KBM-7 (cell line): ENCODE measurements around the gene CSTF2T.

Experiments
- DNase-seq: peaks from one replicate; pipeline ENCODE4 v3.0.0-alpha.2; 2015
- in situ Hi-C: fragments of 300-500 bp; cut with MboI; formaldehyde crosslinking; loops from 2 replicates; pipeline ENCODE4 v1.14.3; 2020; ENCODE audit warnings: low sequenced_read_pairs, low pct_unique_long_range_greater_than_20kb, mixed read lengths

CSTF2T gene, protein sequence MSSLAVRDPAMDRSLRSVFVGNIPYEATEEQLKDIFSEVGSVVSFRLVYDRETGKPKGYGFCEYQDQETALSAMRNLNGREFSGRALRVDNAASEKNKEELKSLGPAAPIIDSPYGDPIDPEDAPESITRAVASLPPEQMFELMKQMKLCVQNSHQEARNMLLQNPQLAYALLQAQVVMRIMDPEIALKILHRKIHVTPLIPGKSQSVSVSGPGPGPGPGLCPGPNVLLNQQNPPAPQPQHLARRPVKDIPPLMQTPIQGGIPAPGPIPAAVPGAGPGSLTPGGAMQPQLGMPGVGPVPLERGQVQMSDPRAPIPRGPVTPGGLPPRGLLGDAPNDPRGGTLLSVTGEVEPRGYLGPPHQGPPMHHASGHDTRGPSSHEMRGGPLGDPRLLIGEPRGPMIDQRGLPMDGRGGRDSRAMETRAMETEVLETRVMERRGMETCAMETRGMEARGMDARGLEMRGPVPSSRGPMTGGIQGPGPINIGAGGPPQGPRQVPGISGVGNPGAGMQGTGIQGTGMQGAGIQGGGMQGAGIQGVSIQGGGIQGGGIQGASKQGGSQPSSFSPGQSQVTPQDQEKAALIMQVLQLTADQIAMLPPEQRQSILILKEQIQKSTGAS

DNA sequence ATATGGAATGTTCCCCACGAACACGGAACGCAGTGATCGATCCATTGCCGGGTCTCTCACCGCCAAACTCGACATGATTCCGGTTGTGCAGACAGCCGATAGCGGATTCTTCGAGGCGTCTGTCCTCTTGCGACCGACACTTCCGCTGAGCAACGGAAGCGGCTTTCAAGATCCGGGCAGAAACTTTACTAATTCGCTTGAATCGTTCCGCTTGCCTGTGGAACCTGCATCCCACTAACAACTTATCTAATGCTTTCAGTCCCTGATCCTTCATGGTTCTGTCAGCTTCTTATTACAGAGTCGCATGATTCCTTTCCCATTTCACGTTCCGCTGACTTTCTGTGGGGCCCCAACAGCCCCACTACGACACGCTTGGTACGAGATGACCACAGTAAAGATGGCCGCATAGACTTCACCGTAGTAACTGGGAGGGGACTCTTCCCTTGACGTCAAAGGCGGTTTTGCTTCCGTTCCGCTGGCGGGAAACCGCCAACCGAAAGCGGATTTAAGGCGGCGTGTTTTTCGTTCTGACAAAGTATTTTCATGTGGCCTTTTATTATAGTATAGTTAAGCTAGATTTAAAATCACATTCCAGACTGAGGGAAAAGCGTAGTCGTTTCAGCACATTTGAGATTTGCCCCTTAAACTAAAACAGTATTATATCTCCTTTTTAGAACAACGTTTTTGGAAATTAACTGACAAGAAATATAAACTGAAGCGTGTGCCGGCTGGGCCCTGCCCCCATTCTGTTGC is at the start of gene CSTF2T:
TSS of gene CSTF2T (minus strand) at position 121 of the 753 bp plus-strand sequence. CDS start at position 75, 46 bp downstream.
- peak; percentile 89 for DNase-seq
- in situ Hi-C loops, result no loop called here

DNA sequence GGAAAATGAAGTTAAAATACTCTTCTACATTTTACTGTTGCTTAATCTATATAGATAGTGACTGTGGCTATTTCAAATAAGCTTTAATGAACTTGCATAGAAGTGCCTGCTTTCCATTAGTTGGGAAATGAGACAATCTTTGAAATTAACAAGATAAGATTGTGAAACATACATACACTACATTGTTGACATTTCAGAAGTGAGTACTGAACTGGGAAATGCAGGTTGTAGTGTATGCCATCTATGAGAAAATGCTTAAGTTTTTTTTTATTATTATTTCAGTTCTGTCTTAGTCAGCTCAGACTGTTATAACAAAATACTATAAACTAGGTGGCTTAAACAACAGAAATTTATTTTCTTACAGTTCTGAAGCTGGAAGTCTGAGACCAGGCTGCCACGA is 49.6 kb upstream of the CSTF2T start:
- no peak for DNase-seq
- in situ Hi-C loops, result no loop called here

DNA sequence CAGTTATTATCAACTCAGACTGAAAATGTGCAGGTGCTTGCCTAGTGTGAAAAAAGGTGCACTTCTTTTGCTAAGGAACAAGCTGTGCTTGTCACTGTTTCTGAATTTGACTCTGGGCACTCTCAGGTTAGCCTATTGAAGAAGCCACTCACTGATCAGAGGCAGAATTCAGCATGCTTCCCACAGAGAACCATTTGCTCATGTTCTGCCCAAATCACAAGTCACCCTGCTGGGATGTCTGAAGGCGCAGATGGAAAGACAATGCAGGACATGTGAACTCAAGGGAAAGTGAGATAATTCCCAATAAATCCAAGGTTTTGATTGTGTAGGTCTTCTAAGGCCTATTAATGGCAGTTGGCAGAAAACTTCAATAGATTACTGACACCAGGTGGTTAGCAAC is 47.8 kb upstream of the CSTF2T start:
- DNase-seq, result no peak
- in situ Hi-C loops, result no loop called here

DNA sequence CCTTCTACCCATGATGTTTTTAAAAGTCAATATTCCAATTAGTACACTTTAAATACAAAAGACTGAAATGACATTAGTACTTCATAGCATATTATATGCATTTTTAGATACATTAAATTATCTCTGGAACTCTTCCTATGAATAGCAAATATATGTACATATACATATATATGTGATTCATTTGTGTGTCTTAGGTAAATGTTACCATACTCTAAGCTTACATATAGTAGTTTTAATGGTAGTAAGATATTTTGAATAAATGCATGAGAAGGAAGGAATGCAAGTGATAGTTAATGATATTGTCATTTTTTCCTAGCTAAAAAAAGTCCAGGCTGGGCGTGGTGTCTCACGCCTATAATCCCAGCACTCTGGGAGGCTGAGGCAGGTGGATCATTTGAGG is 46.0 kb upstream of the CSTF2T start:
- in situ Hi-C loops, result no loop called here

DNA sequence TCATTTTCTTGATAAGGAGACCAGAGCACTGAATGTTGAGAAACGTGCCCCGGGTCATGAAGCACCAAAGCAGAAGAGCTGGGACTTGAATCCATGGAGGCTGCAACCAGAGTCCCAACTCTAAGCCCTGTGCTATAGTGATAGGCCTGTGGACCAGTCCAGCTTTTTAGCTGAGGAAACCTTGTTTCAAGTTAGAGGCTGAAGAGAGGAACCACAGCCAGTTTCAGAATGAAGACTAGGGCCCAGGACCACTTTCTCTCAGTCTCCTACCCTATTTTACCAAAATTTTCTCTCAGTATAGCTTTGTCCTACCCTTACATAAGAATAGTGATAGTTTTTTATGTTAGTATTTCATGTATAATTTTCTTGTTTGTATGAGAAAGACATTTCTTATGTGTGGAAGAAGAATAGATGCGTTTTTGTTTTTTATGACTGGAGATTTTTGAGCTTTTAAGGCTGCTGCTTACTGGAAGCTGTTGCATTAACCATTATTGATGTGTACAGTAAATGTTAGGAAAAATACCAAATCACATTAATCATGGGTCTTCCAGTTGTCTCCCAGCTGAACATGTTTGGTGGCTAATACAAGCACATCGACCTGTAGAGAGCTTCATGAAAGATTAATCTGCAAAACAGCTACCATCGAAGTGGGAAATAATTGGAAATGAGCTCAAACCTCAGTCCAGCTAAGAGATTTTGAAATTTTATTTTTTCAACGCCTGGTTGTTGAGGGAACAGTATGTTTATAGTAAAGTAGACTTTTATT is 45.0 kb upstream of the CSTF2T start:
- in situ Hi-C loops, result no loop called here
- DNase-seq, result no peak

More for the DNA sequence above, 46.0 kb upstream of the CSTF2T start:
- no peak for DNase-seq

DNA sequence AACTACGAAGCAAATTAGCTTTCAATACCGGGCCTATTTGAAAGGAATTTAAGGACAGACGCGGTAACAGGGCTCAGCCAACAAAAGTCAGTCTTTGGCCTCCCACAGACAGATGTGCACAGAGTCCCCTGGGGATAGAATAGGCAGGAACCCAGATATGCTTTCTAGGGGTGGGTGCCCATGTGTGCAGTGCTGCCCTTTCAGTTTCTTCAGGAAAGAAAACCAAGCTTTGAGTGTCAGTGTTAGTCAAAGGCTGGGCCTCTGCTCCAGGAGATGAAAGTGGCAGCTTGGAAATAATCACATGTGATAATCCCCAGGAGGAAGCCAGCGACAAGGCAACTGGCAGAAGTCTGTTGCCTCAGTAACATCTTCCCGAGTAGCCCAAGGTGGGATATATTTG is 43.8 kb upstream of the CSTF2T start:
- in situ Hi-C loops, result no loop called here
- DNase-seq, result no peak

DNA sequence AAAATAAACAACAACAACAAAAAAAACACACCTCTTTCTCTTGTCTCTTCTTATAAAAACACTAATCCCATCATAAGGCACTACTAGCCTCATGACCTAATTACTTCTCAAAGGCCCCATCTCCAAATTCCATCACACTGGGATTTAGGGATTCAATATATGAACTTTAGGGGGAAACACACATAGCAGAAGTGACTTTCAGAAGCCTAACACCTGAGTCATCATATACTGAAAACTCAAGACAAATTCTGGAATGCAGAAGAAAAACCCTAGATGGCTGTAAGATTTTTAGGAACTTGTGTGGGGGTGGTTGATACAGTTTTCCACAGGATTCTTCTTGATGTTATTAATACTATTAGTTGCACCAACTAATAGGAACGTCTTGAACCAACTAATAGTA is 33.7 kb upstream of the CSTF2T start:
- in situ Hi-C loops, result no loop called here
- DNase-seq, result no peak

DNA sequence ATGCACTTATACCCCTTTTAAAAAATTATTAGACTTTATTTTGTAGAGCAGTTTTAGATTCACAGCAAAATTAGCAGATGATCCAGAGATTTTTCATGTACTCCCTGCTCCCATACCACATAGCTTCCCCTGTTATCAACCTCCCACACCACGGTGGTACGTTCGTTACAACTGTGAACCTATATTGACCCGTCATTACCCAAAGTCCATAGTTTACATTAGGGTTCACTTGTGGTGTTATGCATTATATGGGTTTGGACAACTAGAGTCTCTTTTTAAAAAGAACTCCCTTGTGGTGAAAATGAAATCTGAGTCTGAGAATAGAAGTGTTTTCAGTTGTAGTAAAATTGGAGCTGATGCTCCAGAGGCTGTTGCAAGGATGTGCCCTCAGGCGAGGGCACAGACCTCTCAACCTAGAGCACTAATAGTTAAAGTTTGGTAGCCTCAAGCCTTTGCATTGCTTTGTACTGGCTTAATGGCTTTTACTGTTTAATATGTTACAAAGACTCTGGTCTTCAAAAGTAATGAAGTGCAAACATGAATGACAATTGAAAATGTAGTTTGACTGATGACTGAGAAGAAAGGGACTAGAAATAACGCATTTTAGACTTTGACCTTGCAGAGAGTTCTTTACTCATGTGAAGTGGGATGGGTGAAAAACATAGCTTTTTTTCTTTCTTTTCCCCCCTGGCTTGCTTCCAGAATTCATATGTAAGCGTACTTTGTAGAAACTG is 30.6 kb upstream of the CSTF2T start:
- no peak for DNase-seq
- in situ Hi-C loops, result no loop called here

DNA sequence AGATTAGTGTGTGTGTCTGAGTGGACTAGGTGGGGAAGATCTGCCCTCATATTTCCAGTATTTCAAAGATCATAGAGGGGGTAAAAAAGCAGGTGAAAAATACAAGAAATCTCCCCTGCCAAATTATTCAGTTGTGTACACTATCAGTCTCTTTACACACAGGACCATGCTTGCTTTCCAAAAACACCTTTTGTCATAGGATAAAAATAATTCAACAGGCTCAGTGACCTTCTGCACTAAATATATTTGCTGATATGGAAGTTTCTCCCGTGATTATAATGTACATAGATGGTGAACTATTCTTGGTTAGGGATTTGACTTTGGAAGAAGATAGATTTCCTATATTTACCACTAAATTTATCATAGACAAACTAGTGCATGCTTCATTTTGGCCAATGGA is 24.6 kb upstream of the CSTF2T start:
- DNase-seq, result no peak
- in situ Hi-C loops, result no loop called here

DNA sequence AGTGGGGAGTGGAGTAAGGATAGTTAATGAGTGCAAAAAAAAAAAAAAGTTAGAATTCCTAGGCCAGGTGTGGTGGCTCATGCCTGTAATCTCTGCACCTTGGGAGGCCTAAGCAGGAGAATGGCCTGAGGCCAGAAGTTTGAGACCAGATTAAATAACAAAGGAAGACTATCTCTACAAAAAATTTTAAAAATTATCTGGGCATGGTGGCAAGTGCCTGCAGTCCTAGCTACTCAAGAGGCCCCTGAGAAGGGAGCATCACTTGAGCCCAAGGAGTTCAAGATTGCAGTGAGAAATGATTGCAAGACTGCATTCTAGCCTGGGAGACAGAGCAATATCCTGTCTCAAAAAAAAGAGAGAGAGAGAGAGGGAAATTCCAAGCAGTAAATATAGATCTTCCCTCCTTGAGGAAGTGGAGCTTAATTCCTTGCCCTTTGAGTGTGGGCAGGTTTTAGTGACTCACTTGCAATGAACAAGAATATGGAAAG is 19.5 kb upstream of the CSTF2T start:
- in situ Hi-C loops, result no loop called here
- DNase-seq, result no peak

DNA sequence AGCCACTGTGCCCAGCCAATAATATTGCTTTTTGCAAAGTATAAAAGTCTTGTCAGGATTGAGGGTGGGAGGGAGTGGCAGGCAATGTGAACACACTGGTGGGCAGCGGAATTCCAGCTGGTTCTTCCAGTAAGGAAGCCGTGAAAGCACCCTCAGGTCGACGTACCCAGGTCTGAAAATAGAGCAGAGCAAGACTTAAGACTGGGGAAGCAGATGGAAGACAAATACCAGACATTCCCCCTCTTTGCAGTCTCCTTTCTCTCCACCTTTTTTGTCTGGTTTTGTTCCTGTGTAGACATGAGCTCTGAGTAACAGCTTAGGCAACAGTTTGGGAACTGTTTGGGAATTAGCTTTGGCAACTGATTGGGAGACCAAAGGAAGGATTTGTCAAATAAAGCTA is 17.6 kb upstream of the CSTF2T start:
- in situ Hi-C loops, result no loop called here
- no peak for DNase-seq

DNA sequence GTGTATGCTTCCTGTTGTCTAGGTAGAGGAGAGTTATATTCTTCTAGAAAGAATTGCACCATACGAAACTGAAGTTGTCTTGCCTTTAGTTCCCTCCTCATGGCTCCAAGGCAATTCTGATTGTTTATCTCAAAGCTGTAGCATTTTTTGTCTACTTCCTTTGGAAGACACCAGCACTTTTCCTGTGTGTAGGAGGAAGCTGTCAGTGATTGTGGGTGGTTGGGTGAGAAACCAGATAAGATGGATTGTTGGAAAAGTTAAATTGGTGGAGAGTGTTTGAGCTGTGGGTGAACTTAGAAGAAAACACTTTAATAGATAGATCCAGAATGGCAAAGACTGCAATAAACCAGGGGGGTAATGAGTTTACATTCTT is 12.1 kb upstream of the CSTF2T start:
- no peak for DNase-seq
- in situ Hi-C loops, result no loop called here

DNA sequence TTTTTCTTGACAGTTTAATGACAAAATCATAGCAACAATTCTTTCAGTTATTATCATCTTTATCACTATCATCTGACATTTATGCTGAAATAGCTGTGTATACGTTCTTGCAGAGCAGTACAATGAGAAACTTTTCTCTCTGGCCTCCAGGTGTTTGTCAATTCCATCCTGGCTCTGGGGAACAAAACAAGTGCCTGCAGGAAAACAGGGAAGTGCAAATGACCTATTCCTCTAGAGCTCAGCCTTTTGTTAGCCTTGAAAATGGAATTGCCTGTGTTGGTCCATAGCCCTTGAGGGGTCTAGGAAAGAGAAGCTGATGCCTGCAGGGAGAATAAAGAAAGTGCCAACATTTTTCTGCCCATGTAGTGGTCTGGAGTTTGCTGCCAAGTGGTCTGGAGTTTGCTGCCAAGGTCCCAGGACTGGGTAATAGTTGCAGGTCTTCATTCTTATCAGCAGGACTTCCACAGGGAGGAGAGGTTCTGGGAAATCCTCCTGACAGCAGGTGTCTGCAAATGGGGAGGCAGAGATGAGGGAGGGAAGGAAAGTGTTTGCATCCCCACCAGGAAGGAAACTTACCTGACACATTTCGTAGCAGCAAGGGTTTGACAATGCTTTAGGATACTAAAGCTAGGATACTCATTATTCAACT is 10.1 kb upstream of the CSTF2T start:
- in situ Hi-C loops, result no loop called here
- no peak for DNase-seq

DNA sequence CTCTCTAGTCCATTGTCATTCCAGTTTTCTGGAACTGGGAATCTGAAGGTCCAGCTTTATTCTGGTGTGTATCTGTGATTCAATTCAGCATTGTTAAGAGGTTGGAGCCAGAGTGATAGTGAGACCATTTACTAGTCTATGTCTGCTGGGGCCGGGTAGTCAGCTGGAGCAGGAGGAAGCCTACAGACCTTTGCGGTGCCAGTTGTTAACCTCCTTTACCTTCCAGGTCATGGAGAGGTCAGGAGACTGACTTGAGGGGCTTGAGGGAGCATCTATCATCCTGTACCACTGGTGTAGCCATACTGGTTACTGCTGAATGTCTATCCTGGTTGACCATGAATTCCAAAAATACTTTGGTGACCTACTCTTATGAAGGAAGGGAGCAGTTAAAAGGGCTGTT is 9.2 kb upstream of the CSTF2T start:
- in situ Hi-C loops, result no loop called here
- no peak for DNase-seq

DNA sequence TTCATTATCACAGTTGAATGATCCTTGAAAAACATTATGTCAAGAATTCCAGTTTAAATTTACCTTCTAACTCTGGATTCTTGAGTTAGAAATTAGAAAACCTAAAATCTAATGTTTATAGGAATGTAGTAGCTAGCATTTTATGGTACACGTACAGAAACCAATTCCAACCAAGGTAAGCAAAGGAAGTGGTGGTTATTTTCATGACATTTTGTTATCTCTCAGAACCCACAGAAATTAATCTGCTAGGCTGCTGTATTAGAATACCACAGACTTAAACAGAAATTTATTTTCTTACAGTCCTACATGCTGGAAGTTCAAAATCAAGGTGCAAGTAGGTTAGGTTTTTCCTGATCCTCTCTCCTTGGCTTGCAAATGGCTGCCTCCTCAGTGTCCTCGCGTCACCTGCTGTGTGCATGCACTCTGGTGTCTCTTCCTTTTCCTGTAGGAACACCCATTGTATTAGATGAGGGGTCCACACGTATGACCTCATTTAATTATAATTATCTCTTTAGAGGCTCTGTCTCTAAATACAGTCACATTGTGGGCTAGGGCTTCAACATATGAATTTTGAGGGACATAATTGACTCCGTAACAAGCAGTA is 8.5 kb upstream of the CSTF2T start:
- in situ Hi-C loops, result no loop called here
- DNase-seq, result no peak

DNA sequence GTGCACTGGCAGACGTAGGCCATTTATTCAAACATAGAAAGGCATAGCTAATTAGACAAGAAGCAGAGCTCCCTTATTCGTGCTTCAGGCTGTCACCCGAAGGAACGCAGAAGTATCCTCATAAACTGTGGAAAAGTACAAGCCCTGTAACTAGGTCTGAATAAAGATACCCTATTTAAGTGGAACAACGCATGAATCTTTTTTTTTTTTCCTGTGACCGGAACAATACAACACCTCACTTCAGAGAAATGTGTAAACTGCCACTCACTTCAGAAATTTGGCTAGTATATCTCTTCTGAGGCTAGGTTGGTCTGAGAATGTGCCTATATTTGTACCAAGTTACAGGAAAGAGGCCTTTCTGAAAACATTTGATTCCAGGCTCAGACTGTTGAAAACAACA is 8.0 kb upstream of the CSTF2T start:
- DNase-seq, result no peak
- in situ Hi-C loops, result no loop called here

DNA sequence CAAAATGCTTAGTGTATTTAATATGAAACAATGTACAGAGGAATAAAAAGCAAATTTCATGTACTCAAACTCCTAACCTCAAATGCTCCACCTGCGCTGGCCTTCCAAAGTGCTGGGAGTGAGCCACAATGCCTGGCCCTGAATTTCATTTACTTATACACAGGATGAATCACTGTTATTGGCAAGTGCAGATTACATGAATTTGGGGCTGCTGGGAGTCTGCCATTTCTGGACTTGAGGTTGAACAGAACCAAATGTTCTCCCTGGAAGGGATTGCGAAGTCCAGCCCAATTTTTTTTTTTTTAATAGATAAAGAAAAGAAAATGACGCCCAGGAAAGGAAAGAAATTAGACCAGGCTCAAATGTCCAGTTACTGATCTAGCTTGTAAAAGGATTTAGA is 6.8 kb upstream of the CSTF2T start:
- in situ Hi-C loops, result no loop called here
- DNase-seq, result no peak

DNA sequence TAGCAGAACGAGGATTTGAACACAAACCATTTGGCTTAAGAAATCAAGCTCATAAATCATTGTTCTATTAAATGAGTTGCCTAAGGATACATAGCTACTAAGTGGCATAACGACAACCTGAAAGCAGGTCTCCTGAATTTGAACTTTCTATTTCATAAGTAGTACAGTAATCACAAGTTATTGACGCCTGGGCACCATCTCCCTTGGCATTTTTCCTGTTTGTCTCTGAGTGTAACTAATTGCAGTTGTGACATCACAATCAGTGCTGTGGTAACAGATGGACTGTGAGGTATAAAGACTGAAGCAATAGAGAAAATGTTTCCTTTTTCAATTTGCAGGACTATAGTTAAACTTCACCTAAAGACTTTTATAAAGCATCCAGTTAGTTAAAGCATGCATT is 6.4 kb upstream of the CSTF2T start:
- in situ Hi-C loops, result no loop called here
- DNase-seq, result no peak
